ENCODE results near the gene PDE4D. TPM values are rescaled to one million over a fixed set of nuclear protein-coding genes. Genes with fewer than 3 reads are reported as not detected.

The PDE4D gene
- total RNA-seq, 1 experiment from 2014 or later = 2.1 TPM

GRCh38 chr5:58987193-58987592 is 906.3 kb downstream of the PDE4D start:
- no peak overlapping the region for H3K23ac ChIP-seq (ENCODE audit: insufficient read length, low read depth, low read length)
- H3K4me2 ChIP-seq (ENCODE audit: insufficient read depth, insufficient read length, low read length) = no peak overlapping the region
- no peak overlapping the region for H2BK20ac ChIP-seq (ENCODE audit: low read depth, low read length, poor library complexity, severe bottlenecking)
- Mint-ChIP-seq H3K27ac (no peak overlapping the region), H3K9me3 (no peaks in the 10 kb centered on the region), H3K4me1 (peaks cover 12 to 13% of the 10 kb centered on the region in 2 experiments), H3K4me3 (no peak overlapping the region), H3K27me3 (ENCODE audit: low read depth) (no peaks in the 10 kb centered on the region), H3K36me3 (ENCODE audit: insufficient read depth in 1 of 3, low read depth in 3 of 3) (no peaks in the 10 kb centered on the region; a peak in 1 of 7 replicates)
- H3K9me3 ChIP-seq (ENCODE audit: control insufficient read depth, low read depth, low read length) = no peaks in the 10 kb centered on the region
- H3K14ac ChIP-seq (ENCODE audit: insufficient read depth, low read length) = no peak overlapping the region
- H3K56ac ChIP-seq (ENCODE audit: insufficient read length, low read depth, low read length) = no peak overlapping the region
- no peak overlapping the region for H3T11ph ChIP-seq (ENCODE audit: low read length)
- H2BK12ac ChIP-seq (ENCODE audit: insufficient read length, low read depth, low read length) = no peak overlapping the region
- H3K79me2 ChIP-seq (ENCODE audit: insufficient read depth, low read length) = no peaks in the 10 kb centered on the region
- no peak overlapping the region for H2BK5ac ChIP-seq (ENCODE audit: insufficient read length, low read length)
- H4K8ac ChIP-seq (replicated peaks; ENCODE audit: insufficient read length, low read depth, low read length) = no peak overlapping the region
- no peak overlapping the region for H3K9ac ChIP-seq (ENCODE audit: extremely low read depth, insufficient read length, low read length)
- no peak overlapping the region for H2BK15ac ChIP-seq (ENCODE audit: low read depth, low read length)
- no peak overlapping the region for H2BK120ac ChIP-seq (ENCODE audit: low read depth, low read length, poor library complexity, severe bottlenecking)
- H3K79me1 ChIP-seq (ENCODE audit: insufficient read depth, low read depth, low read length, poor library complexity, severe bottlenecking) = no peaks in the 10 kb centered on the region
- no peak overlapping the region for H2AFZ ChIP-seq (ENCODE audit: low read length)
- TF ChIP-seq, protein P1, sequence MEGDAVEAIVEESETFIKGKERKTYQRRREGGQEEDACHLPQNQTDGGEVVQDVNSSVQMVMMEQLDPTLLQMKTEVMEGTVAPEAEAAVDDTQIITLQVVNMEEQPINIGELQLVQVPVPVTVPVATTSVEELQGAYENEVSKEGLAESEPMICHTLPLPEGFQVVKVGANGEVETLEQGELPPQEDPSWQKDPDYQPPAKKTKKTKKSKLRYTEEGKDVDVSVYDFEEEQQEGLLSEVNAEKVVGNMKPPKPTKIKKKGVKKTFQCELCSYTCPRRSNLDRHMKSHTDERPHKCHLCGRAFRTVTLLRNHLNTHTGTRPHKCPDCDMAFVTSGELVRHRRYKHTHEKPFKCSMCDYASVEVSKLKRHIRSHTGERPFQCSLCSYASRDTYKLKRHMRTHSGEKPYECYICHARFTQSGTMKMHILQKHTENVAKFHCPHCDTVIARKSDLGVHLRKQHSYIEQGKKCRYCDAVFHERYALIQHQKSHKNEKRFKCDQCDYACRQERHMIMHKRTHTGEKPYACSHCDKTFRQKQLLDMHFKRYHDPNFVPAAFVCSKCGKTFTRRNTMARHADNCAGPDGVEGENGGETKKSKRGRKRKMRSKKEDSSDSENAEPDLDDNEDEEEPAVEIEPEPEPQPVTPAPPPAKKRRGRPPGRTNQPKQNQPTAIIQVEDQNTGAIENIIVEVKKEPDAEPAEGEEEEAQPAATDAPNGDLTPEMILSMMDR (conservative IDR thresholded peaks at IDR 0.05) = no peak
- H3K4me1 ChIP-seq (ENCODE audit: insufficient read depth, low read length) = no peaks in the 10 kb centered on the region
- no peaks in the 10 kb centered on the region for H3K23me2 ChIP-seq (ENCODE audit: insufficient read length, low read depth, low read length, poor library complexity, severe bottlenecking)
- H3K27me3 ChIP-seq (ENCODE audit: insufficient read depth, low read length) = no peaks in the 10 kb centered on the region
- no peaks in the 10 kb centered on the region for H4K20me1 ChIP-seq (ENCODE audit: control insufficient read depth, insufficient read depth, insufficient read length)
- H2AK5ac ChIP-seq (ENCODE audit: insufficient read length, low read length) = no peak overlapping the region
- no peak overlapping the region for H3K27ac ChIP-seq (ENCODE audit: insufficient read length, low read depth, low read length)
- no peak overlapping the region for H3K4ac ChIP-seq (ENCODE audit: low read depth, low read length)
- DNase-seq = no peak
- no peak overlapping the region for H4K5ac ChIP-seq (ENCODE audit: insufficient read length, low read depth, low read length)
- no peak overlapping the region for H4K91ac ChIP-seq (ENCODE audit: insufficient read length, low read depth, low read length)
- no peak overlapping the region for H3K18ac ChIP-seq (ENCODE audit: insufficient read length, low read depth, low read length)
